ENCODE results near the gene GMPR.
"Not testable (repeated sequence)": the region's sequence is repeated elsewhere in the genome, so short reads cannot be mapped to it uniquely, and the experiment has no call there.

Gene GMPR

DNA sequence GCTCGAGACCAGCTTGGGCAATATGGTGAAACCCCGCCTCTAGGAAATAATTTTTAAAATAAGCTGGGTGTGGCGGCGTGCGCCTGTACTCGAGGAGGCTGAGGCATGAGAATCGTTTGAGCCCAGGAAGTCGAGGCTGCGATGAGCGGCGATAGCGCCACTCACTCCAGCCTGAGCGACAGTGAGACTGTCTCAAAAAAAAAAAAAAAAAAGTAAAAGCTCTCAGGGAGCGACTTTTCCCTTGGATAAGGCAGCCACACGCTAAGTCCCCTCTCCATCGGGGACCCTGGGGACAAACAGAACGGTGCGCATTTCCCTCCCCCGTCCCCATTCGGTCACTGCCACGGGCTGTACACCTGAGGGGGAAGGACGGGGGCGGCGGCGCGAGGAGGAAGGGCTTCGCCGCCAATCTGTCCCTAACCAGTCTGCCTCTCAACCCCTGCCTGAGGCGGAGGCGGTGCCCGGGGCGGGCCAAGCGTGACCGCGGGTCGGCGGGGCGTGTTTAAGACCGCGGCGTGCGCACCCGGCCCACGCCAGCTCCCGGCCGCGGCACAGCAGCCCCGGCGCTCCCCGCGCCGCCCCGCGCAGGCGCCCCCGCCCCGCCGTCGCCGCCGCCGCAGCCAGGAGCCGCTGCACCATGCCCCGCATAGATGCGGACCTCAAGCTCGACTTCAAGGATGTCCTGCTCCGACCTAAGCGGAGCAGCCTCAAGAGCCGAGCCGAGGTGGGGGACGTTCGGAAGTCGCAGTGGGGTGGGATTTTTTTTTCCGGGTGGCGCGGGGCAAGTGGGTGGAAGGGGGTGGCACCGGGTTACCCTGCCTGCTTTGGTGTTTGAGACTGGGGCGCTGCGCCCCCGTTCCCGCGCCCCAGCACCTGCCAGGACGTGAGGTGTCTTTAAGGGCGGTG, at the start of gene GMPR:
Gene GMPR (plus strand): TSS at position 531 of the 906 bp plus-strand sequence. CDS start 107 bp downstream, at position 638.
- DNase-seq, result peak; percentile 30

DNA sequence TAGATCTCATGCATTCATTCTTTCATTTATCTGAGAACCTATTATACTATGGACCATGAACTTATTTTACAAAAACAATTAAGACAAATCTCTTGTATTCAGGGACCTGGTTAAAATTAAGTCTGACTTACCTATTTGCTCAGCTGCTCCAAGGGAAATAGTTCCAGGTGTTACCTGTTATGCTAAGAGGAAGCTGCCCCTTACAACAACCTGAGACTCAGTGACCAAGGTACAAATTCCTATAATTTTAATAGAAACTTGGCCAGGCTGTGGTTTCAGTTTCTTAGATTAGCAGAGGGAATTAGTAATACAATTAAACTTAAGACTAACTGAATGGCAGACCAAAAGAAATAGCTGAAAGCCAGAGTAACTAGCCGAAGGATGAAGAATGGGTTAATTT, 48.2 kb upstream of the GMPR start:
- peak; percentile 28 for DNase-seq

DNA sequence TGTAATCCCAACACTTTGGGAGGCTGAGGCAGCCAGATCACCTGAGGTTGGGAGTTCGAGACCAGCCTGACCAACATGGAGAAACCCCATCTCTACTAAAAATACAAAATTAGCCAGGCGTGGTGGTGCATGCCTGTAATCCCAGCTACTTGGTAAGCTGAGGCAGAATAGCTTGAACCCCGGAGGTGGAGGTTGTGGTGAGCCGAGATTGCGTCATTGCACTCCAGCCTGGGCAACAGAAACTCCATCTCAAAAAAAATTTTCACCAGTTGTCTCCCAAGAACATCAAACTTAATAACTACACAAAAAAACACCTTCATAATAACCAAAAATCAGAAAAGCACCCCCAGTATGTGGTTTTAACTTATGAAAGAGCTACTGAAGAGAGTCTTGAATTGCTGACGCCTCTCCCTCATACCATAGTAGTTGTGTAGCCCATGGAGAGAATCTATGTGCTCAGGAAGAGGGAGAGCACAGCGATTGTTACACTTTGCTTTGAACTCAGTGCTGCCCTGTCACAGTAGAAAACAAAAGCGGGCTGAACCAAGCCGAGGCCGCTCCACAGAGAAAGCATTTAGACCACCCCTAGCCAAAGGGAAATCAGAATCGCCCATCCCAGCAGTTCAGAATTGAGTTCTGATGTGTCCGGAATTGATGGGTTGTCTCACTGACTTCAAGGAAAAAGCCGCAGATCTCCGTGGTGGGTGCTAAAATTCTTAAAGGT, 42.0 kb upstream of the GMPR start:
- no peak for DNase-seq

DNA sequence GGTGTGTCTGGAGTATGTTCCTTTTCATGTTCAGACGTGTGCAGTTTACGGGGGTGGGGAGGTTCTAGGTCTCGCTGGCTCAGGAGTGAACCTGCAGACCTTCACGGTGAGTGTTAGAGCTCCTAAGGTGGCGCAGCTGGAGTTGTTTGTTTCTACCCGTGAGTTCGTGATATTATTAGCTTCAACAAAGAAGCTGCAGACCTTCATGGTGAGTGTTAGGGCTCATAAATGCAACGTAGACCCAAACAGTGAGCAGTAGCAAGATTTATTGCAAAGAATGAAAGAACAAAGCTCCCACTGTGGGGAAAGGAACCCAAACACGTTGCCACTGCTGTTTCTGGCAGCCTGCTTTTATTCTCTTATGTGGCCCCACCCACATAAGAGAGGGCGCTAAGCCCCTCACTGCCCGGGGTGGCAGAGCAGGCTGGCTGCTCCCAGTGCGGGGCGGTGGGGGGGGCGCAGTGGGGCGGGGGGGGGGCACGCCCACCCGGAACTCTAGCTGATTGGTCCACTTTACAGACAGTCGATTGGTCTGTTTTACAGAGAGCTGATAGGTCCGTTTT, 41.3 kb upstream of the GMPR start:
- no peak for DNase-seq

DNA sequence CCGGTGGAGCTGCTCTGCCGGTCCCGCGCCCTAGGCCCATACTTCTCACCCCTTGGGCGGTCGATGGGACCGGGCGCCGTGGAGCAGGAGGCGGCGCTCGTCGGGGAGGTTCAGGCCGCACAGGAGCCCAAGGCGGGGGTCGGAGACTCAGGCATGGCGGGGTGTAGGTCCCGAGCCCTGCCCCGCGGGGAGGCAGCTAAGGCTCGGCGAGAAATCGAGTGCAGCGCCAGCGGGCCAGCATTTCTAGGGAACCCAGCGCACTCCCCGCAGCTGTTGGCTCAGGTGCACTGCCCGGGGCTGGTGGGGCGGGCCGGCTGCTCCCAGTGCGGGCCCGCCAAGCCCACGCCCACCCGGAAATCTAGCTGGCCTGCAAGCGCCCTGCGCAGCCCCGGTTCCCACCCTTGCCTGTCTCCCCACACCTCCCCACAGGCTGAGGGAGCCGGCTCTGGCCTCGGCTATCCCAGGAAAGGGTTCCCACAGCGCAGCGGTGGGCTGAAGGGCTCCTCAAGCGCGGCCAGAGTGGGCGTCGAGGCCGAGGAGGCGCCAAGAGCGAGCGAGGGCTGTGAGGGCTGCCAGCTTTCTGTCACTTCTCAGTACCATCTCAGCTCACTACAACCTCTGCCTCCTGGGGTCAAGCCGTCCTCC, 40.2 kb upstream of the GMPR start:
- no peak for DNase-seq

DNA sequence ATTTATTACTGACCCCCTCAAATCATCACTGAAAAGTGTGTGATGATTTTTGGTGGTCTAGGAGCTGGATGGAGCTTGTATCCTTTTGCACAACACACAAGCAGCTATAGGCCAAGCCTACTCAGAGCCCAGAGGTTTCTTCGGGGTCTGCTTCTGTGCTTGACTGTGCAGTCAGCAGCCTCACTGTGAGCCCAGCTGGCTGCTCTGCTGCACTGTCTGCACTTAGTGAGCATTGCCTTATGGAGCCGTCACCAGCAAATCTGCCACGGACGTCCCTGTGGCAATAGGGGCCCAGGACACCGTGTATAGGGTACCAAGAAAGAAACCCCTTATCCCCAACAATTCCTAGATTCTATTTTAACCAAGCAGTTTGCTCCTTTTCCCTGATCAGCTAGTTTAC, 38.6 kb upstream of the GMPR start:
- DNase-seq, result no peak

DNA sequence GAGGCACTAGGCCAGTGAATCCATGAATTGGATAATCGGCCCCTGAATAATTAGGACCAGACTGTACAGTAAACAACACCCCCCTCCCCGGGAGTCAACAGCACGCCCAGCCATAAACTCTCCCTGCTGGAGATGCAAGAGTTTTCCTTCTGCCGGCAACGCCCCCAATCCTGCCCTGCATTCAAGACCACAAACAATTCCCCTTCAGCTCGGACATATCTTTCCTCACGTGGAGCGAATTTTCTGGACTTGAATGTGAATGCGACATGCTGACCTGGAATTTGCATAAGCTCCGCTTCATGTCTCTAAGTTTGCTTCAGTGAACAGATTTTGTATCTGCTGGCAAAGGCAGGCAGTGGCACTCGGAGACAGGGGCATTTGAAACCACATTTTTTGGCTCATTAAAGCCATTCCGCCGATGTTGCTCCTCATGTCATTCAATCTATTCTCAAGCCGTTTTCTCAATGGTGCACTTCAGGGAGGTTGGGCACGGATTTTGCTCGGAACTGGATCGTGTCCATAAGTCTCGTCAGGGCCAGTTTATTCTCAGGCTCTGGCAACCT, 38.0 kb upstream of the GMPR start:
- DNase-seq, result no peak

DNA sequence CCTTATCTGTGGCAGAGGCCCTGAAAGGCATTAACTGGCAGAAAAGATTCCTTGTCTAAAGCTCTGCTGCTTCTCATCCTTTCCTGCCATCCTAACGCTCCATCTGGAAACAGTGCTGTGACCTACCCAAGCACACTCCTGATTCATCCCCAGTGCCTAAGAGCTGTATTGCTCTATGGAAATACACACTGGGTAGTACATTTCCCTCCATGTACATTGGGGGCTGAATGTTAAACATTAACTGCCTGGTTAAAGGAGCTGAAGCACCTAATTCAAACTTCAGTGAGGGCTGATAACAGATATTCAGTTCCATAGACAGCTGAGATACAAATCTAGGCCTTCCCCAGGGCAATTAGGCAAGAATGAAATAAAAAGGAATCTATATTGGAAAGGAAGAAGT, 36.7 kb upstream of the GMPR start:
- no peak for DNase-seq

DNA sequence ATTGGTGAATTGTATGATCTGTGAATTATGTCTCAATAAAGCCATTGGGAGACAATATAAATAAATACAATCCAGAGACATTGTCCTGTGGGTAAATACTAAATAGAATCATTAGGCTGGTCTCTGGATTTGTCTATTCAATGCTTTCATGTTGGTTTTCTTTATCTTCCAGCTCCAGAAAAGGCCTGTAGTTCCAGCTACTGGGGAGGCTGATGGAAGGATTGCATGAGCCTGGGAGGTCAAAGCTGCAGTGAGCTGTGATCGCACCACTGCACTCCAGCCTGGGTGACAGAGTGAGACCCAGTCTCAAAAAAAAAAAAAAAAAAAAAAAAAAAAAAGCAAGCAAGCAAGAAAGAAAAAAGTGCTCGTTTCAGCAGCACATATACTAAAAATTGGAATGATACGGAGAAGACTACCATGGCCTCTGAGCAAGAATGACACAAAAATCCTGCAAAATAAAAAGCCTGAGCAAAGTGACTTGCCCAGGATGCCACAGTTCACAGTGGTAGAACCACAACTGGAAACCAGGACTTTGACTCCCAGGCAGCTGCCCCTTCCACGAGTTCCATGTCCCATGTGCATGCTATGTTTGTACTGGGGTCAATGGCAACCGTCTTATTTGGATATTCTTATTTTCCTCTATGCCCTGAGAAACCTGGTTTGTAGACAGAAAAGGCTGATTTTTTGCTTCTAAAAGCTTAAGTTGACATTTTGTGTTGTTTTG, 33.6 kb upstream of the GMPR start:
- no peak for DNase-seq

DNA sequence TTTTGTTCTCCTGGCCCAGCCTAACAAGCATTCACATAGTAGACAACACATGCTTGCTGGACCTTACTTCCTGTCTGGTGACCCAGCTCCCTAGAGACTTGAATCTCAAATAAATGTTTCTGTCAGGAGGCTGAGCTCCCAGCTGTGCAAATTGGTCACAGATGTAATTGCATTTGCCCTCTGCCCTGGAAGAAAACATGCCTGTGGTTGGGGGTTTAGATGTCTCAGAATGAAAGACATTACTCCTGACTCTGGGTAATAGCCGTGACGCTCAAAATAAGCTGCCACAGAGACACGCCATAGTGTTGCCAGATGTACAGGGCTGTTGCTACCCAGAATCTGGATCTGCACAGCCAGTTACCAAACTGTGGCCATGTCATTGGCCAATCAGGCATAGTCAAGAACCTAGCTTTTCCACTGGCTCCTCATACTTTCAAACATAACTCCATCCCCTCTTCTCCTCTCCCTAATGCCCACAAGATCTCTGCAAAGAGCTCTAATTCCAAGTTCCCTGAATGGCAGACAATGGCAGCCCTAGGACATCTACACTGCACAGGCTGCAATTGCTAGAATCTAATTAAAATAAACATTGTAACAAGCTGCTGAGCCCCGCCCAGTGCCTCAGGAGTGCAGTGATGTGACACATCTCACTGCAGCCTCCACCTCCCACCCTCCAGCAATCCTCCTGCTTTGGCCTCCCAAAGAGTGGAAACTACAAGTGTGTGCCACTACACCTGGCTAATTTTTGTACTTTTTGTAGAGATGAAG, 32.8 kb upstream of the GMPR start:
- DNase-seq, result no peak

DNA sequence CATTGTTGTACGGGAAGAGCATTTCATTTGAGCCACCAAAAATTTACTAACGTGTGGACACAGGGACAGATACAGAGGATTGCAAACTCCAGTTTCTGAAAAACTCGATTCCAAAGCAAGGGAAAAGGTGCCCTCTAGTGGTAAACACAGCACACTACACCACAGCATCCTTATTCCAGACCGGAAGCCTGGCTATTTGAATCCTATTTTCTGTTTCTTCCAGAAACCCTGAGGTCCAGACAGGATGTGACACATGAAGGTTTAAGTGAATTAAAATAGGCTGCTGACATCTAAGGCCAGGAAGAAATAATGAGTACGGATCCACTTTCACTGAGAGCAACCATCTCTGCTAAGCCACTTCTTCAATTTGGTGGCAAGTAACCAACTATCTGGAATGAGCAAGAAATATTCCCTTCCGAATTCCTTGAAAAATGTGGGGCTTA, 31.8 kb upstream of the GMPR start:
- peak; percentile 83 for DNase-seq

DNA sequence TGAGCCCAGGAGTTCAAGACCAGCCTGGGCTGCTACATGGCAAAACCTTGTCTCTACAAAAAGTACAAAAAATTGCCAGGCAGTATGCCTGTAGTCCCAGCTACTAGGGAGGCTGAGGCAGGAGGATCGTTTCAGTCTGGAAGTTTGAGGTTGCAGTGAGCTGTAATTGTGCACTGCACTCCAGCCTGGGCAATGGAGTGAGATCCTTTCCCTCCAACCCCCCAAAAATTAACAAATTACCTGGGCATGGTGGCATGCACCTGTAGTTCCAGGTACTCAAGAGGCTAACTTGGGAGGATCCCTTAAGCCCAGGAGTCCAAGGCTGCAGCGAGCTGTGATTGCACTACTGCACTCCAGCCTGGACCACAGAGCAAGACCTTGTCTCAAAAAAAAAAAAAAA, 29.4 kb upstream of the GMPR start:
- no peak for DNase-seq

DNA sequence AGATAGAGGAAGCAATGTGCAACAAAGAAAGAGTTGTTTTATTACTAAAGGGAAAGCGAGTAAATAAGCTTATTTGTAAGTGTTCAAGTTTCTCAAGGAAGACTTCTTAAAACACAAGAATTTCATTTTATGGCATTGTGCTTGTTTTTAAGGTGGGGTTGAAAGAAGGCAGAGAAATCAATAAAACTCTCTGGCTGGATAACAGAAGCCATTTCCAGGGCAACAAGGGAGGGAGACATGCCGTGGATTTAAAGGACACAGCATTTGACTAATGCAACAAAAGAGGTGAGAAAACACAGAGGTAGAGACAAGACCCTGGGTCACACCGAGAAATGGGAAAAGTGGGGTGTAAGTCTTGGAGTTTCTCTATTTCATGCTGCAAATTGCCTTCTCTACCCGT, 28.8 kb upstream of the GMPR start:
- no peak for DNase-seq

DNA sequence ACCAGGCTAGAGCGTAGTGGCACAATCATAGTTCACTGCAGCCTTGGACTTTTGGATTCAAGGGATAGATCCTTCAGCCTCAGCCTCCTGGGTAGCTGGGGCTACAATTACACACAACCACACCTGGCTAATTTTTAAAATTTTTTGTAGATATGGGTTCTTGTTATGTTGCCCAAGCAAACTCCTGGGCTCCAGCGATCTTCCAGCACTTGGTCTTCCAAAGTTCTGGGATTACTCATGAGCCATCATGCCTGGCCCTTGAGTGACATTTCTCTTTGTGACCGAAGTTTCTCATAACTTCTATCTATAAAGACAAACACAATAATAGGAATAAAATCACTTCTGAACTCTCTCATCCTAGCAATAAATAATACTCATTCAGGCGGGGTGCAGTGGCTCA, 26.1 kb upstream of the GMPR start:
- no peak for DNase-seq

DNA sequence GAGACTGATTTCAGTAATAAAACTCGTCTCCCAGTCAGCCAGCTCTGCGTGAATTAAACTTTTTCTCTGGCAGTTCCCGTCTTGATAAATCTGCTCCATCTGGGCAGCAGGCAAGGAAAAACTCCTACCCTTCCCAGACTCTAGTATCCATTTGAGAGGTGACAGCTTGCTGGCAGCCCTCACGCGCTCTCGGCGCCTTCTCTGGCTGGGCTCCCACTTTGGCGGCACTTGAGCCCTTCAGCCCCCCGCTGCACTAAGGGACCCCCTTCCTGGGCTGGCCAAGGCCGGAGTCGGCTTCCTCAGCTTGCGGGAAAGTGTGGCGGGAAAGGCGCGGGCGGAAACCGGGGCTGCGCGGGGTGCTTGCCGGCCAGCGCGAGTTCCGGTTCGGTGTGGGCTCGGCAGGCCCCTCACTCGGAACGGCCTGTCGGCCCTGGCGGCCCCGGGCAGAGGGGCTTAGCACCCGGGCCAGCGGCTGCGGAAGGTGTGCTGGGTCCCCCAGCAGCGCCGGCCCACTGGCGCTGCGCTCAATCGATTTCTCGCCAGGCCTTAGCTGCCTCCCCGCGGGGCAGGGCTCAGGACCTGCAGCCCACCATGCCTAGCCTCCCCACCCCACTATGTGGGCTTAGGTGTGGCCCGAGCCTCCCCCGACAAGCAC, 21.8 kb upstream of the GMPR start:
- DNase-seq, result no peak

DNA sequence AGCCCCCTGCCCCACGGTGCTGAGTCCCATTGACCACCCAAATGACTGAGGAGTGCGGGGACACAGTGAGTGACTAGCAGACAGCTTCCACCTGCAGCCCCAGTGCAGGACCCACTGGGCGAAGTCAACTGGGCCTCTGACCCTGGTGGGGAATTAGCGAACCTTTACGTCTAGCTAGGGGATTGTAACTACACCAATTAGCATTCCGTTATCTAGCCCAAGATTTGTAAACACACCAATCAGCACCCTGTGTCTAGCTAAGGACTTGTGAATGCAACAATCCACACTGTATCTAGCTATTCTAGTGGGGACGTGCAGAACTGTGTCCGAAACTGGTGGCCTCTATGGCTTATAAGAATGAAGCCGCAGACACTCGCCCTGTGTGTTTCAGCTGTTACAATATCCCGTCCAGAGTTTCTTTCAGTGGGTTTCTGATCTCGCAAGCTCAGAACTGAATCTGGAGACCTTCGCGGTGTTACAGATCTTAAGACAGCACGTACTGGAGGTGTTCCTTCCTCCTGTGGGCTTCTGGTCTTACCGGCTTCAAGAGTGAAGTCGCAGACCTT, 21.1 kb upstream of the GMPR start:
- no peak for DNase-seq

DNA sequence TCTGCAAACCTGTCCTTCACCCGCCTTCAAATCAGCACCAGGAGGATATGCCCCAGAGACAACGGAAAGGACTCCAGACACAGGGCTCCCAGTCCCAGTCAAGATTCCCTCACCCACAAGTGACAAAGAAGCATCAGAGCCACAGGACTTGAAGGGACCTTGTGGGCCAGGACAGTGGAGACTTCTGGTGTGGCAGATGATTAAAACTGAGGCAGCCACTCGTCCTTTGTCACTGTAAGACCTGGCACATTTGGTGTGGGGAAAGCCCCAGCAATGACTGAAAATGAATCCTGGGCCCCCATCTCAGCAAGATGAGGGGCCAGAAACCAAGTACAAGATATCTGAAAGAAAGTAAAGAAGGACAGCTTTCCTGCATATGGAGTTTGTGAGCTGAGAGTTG, 15.6 kb upstream of the GMPR start:
- no peak for DNase-seq

DNA sequence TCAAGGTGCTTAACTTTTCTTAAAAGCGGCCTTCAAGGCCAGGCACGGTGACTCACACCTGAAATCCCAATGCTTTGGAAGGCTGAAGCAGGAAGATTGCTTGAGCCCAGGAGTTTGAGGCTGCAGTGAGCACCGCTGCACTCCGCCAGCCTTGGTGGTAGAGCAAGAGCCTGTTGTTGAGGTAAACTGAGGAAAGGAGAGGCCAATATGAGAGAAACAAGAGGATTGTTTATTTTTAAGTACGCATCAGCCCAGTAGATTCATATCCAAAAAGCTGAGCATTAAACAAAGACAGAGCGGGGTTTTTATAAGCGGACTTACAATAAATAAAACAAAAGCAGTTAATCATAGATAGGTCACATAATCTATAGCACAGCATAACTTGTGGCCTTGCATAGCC, 15.0 kb upstream of the GMPR start:
- DNase-seq, result no peak

DNA sequence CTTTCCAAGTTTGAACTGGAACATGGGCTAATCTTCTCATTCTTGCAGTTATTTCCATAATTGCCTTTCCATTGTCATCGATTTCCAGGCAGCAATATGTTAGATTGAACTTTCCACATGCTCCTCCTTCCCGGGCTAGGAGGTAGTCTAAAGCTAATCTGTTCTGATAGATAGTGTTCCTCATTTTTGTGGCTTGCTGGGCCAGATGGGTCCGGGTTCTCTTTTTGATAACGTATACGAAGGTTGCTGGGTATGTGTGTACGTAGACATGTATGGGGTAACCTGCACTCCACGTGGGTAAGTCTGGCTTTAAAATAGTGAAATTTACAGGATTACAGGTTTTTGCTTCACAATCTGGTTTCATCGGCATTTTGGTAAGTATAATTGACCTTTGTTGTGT, 14.0 kb upstream of the GMPR start:
- DNase-seq, result no peak

DNA sequence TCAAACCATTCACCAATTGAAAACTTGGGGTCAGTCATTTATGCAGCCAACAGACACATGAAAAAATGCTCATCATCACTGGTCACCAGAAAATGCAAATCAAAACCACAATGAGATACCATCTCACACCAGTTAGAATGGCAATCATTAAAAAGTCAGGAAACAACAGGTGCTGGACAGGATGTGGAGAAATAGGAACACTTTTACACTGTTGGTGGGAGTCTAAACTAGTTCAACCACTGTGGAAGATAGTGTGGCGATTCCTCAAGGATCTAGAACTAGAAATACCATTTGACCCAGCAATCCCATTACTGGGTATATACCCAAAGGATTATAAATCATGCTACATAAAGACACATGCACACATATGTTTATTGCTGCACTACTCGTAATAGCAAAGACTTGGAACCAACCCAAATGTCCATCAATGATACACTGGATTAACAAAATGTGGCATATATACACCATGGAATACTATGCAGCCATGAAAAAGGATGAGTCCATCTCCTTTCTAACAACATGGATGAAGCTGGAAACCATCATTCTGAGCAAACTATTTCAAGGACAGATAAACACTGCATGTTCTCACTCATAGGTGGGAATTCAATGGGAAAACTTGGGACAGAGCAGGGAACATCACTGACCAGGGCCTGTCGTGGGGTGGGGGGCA, 13.2 kb upstream of the GMPR start:
- not testable (repeated sequence) for DNase-seq
